HG02884 (cell line): Measurements from ENCODE around the gene NR1D1.

Experiments
- ATAC-seq: cut with Tn5 transposase; IDR thresholded peaks from one replicate; pipeline ENCODE4 v1.9.1; 2021; ENCODE audit warnings: mild to moderate bottlenecking, moderate library complexity; ENCODE audit not compliant: unreplicated experiment

The NR1D1 gene

GRCh38 chr17:40076591-40076990 lies 23.8 kb downstream of the NR1D1 start:
- ATAC-seq: no peak

GRCh38 chr17:40075942-40076498 lies 24.4 kb downstream of the NR1D1 start:
- ATAC-seq: no peak

GRCh38 chr17:40075201-40075941 lies 25.0 kb downstream of the NR1D1 start:
- no peak for ATAC-seq

- ATAC-seq: no peak
Measured at GRCh38 chr17:40074871-40075200, 25.6 kb downstream of the NR1D1 start.

GRCh38 chr17:40074175-40074512 lies 26.2 kb downstream of the NR1D1 start:
- no peak for ATAC-seq

- no peak for ATAC-seq
Measured at GRCh38 chr17:40073454-40074174, 26.8 kb downstream of the NR1D1 start.

- ATAC-seq: no peak
Measured at GRCh38 chr17:40072735-40073346, 27.5 kb downstream of the NR1D1 start.

- no peak for ATAC-seq
Measured at GRCh38 chr17:40072040-40072734, 28.2 kb downstream of the NR1D1 start.

GRCh38 chr17:40071313-40072039 lies 28.9 kb downstream of the NR1D1 start:
- ATAC-seq: no peak

GRCh38 chr17:40070709-40071312 lies 29.6 kb downstream of the NR1D1 start:
- no peak for ATAC-seq

- no peak for ATAC-seq
Measured at GRCh38 chr17:40069751-40070708, 30.4 kb downstream of the NR1D1 start.

- no peak for ATAC-seq
Measured at GRCh38 chr17:40068917-40069750, 31.3 kb downstream of the NR1D1 start.

GRCh38 chr17:40068584-40068916 lies 31.8 kb downstream of the NR1D1 start:
- no peak for ATAC-seq

GRCh38 chr17:40068129-40068581 lies 32.2 kb downstream of the NR1D1 start:
- no peak for ATAC-seq

GRCh38 chr17:40067710-40068109 lies 32.7 kb downstream of the NR1D1 start:
- no peak for ATAC-seq

GRCh38 chr17:40065769-40066510 lies 34.4 kb downstream of the NR1D1 start:
- no peak for ATAC-seq

GRCh38 chr17:40064971-40065768 lies 35.2 kb downstream of the NR1D1 start:
- ATAC-seq: no peak
